ENCODE data around the gene NHLRC1.

Gene NHLRC1

DNA sequence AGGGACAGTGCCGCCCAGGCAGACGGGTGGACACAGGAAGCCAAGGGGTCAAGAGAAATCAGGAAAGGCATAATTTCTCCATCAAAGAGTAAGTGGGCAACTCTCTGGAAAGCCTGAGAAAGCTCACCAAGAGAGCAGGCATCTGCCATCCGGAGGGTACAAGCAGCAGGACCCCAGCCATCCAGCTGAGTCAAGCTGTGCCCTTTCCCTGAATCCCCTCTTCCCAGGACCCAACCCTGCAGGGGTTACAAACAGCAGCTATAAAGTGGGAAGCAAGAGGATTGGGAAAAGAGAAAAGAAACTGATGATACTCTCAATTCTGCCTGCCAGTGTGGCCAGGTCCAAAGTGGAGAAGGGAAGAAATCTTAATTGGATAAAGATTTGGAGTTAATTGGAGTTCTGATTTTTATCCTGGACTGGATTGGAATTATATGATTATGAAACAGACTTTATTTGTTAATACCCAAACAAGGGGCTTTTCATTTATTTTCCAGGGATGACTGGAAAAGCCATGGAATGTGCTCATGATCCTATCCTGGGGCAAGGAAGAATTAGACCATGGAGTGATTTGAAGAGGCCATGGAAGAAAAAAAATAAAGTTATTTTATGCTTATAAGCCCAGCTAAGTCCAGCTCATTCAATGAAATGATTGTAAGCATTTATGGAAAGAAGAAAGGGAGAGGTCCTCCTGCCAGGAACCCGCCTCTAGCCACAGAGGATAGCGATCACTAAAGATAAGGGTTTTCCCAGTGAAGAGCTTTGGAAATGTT, 34.9 kb downstream of the NHLRC1 start:
- no peak for DNase-seq (ENCODE audit: low read depth)

DNA sequence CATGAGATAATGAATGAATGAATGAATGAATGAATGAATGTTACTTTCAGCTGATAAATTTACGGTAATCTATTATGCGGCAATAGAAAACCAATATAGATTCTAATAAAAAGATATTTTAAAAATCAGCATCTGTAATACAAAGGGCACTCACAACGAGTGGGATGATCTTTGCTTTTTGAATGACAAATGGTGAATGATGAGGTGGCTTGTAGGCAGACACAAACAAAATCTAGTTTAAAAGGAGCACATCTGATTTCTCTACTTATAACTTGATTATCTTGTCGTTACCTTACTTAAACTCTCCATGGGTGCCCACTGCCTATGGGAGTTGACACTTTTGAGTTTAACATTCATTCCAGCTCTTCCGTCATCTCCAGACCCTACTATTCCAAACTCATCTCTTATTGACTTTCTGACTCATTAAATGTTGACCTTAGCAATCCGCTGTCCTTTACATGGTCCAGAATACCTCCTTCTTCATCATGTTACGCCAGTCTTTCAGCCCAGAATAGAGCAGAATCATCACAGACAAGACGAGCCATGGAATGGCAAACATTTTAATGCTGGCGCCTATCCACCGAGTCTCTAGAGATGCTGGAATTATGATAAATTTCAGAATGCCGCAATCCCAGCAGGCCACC, 41.3 kb downstream of the NHLRC1 start:
- DNase-seq (ENCODE audit: low read depth) = no peak

DNA sequence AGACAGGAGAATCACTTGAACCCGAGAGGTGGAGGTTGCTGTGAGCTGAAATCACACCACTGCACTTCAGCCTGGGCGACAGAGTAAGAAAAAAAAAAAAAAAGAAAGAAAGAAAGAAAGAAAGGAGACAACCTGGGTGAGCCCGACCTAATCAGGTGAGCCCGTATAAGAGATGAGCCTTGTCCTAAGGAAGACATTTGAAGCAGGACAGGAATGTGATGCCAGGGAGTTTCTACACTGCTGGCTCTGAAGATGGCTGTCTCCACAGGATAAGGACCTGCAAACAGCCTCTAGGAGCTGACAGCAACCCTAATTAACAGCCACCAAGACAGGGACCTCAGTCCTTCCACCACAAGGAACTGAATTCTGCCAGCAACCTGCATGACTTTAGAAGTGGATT, 41.9 kb downstream of the NHLRC1 start:
- DNase-seq (ENCODE audit: low read depth) = no peak

DNA sequence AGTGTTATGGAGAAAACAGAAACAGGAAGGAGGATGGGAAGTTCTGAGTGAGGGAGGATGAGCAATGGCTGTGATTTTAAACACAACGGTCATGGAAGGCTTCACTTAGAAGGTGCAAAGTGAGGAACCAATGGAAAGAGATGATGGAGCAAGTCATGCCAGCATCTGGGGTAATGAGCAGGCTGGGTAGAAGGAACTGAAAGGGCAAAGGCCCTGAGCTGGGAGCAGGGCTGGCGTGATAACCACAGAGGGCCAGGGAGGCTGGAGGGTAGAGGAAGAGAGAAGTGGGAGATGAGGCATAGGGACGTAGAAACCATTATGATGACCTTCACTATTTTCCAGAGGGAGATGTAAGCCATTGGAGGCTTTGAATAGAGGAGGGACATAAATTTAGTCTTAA, 43.6 kb downstream of the NHLRC1 start:
- DNase-seq (ENCODE audit: low read depth) = no peak

DNA sequence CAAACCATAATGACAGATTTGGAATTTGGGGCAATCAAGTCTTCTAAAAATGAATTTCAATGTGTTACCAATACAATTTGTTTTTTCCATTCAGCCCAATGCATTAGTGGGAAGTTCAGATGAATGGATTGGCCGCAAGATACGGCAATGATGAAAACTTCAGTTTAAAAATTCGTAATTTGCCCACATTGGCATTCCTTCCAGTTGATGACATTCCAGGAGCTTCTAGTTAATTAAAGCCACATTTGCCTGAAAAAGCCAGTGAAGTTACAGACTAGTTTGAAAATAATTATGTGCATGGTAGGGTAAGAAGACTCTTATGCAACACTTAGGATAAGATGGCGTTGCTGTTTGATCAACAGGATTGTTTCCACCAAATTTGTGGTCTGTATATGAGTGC, 46.2 kb downstream of the NHLRC1 start:
- DNase-seq (ENCODE audit: low read depth) = peak; percentile 3

DNA sequence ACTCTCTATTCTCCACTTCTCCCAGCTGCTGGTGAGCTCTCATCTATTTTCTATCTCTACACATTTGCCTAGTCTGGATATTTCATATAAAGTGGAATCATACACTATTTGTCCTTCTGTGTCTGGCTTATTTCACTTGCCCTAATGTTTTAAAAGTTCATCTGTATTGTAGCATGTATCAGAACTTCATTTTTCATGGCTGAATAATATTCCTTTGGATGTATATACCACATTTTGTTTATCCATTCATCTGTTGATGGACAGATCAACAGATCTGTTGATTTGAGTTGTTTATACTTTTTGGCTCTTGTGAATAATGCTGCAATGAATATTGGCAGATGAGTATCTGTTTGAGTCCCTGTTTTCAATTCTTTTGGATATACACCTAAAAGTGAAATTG, 49.6 kb downstream of the NHLRC1 start:
- no peak for DNase-seq (ENCODE audit: low read depth)

DNA sequence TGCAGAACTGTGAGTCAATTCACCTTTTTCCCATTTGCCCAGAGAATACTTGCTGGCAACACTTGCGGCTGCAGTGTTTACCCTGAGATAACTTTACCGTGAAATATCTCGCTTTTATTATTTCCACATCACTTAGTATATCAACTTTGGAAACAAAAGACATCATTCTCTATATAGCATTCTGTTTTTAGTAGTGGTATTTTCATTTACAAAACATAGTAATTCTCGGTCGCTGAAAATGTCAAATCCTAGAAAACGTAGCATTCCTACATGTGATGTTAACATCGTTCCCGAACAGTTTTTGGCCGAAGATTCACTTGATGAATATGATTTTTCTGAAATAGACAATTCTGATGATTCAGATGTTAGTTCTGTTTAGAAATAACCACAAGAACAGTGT, 52.0 kb downstream of the NHLRC1 start:
- no peak for DNase-seq (ENCODE audit: low read depth)

Data from fibroblast of the conjunctiva (primary cell).